DMS 273 (cell line): ENCODE data around the gene TPST2.

Experiments
- DNase-seq: peaks from one replicate; lab custom pipeline; 2025; ENCODE audit not compliant: unreplicated experiment; lab: John Stamatoyannopoulos, UW

TPST2 gene

GRCh38 chr22:26479043-26479791, 110.7 kb downstream of the TPST2 start:
- DNase-seq: peak; percentile 65

GRCh38 chr22:26477341-26477731, 112.6 kb downstream of the TPST2 start:
- no peak for DNase-seq

GRCh38 chr22:26476705-26477340, 113.1 kb downstream of the TPST2 start:
- no peak for DNase-seq

GRCh38 chr22:26474682-26475081, 115.2 kb downstream of the TPST2 start:
- DNase-seq: no peak
